Stimulated activated CD8-positive, alpha-beta memory T cell treated with anti-CD3 and anti-CD28 coated beads, Interleukin-2, amount 100 ng/mL, for 48 hours (primary cell): Measurements from ENCODE around the gene FHOD3.
"Not testable (repeated sequence)": the region's sequence is repeated elsewhere in the genome, so short reads cannot be mapped to it uniquely, and the experiment has no call there.

Experiments used
- DNase-seq, 2 donors: peaks; one replicate each; pipeline ENCODE4 v3.0.0-alpha.2; 2020; ENCODE audit warnings: low read depth in 2 of 2

FHOD3 gene

GRCh38 chr18:36745219-36745975, 447.9 kb downstream of the FHOD3 start:
- DNase-seq, result no peak

GRCh38 chr18:36752929-36753865, 455.7 kb downstream of the FHOD3 start:
- DNase-seq, result no peak

GRCh38 chr18:36756242-36756641, 458.7 kb downstream of the FHOD3 start:
- no peak for DNase-seq

GRCh38 chr18:36757081-36757480, 459.6 kb downstream of the FHOD3 start:
- no peak for DNase-seq

- DNase-seq, result no peak
Measured at GRCh38 chr18:36757991-36758390, 460.5 kb downstream of the FHOD3 start.

- DNase-seq, result no peak
Measured at GRCh38 chr18:36758623-36759022, 461.1 kb downstream of the FHOD3 start.

- no peak for DNase-seq
Measured at GRCh38 chr18:36759167-36759776, 461.8 kb downstream of the FHOD3 start.

- no peak for DNase-seq
Measured at GRCh38 chr18:36760598-36760997, 463.1 kb downstream of the FHOD3 start.

- DNase-seq, result no peak
Measured at GRCh38 chr18:36761186-36761698, 463.7 kb downstream of the FHOD3 start.

- DNase-seq, result no peak
Measured at GRCh38 chr18:36762074-36762473, 464.6 kb downstream of the FHOD3 start.

- DNase-seq, result not testable (repeated sequence)
Measured at GRCh38 chr18:36762965-36763364, 465.5 kb downstream of the FHOD3 start.

GRCh38 chr18:36766836-36767235, 469.3 kb downstream of the FHOD3 start:
- no peak for DNase-seq

- no peak for DNase-seq
Measured at GRCh38 chr18:36769172-36769571, 471.7 kb downstream of the FHOD3 start.

- peak in 1 of 2 donors; percentile 7 for DNase-seq
Measured at GRCh38 chr18:36769611-36770314, 472.2 kb downstream of the FHOD3 start.

- DNase-seq, result no peak
Measured at GRCh38 chr18:36770315-36770946, 472.9 kb downstream of the FHOD3 start.

- no peak for DNase-seq
Measured at GRCh38 chr18:36771245-36771644, 473.7 kb downstream of the FHOD3 start.

GRCh38 chr18:36772241-36772723, 474.8 kb downstream of the FHOD3 start:
- DNase-seq, result no peak

GRCh38 chr18:36775396-36775795, 477.9 kb downstream of the FHOD3 start:
- no peak for DNase-seq

- DNase-seq, result no peak
Measured at GRCh38 chr18:36776650-36777049, 479.1 kb downstream of the FHOD3 start.

GRCh38 chr18:36777566-36777965, 480.1 kb downstream of the FHOD3 start:
- DNase-seq, result no peak

GRCh38 chr18:36780748-36781147, 483.2 kb downstream of the FHOD3 start:
- no peak for DNase-seq
